Keratinocyte (primary cell): ENCODE results near the gene OLR1. TPM values are rescaled to one million over a fixed set of nuclear protein-coding genes. Genes with fewer than 3 reads are reported as not detected.

ENCODE experiments used
- DNase-seq: peaks from one replicate; pipeline ENCODE4 v3.0.0-alpha.2; 2011; ENCODE audit warnings: low read depth, missing footprints, low spot score
- FAIRE-seq: peaks from 2 replicates; lab custom pipeline; 2011; peaks lifted over from hg19 to GRCh38; lab: Jason Lieb, UNC
- H2AFZ ChIP-seq: 2 replicates; pipeline ENCODE4 v1.6.0; 2012; ENCODE audit warnings: low read length, control low read depth, inconsistent platforms; ENCODE audit not compliant: control insufficient read depth
- H3K27ac ChIP-seq: 2 replicates; pipeline ENCODE4 v1.5.1; 2011; ENCODE audit warnings: low read length; ENCODE audit not compliant: control insufficient read depth, insufficient read depth
- H3K27me3 ChIP-seq: 3 replicates; pipeline ENCODE4 v1.6.0; 2011; ENCODE audit warnings: low read length; ENCODE audit not compliant: control insufficient read depth, insufficient read depth; ENCODE audit errors: extremely low read depth
- H3K36me3 ChIP-seq, 2 experiments: 2 replicates in 1 of 2; 3 replicates in 1 of 2; pipeline ENCODE4 v1.5.1; 2011; ENCODE audit warnings: low read length in 2 of 2, mild to moderate bottlenecking in 1 of 2; ENCODE audit not compliant: control insufficient read depth in 2 of 2, insufficient read depth in 2 of 2; ENCODE audit errors: extremely low read depth in 1 of 2
- H3K4me1 ChIP-seq: 3 replicates; pipeline ENCODE4 v1.5.1; 2011; ENCODE audit warnings: low read length; ENCODE audit not compliant: control insufficient read depth, insufficient read depth; ENCODE audit errors: extremely low read depth
- H3K4me2 ChIP-seq: 3 replicates; pipeline ENCODE4 v1.6.0; 2011; ENCODE audit warnings: low read depth, low read length; ENCODE audit not compliant: control insufficient read depth, insufficient read depth; ENCODE audit errors: extremely low read depth
- H3K4me3 ChIP-seq, 3 experiments: fragments of 200-600 bp in 1 of 3; sonication (generic) in 1 of 3; 2 replicates in 2 of 3; 3 replicates in 1 of 3; pipeline ENCODE4 v1.5.1; 2011 to 2016; ENCODE audit warnings: low read length in 3 of 3, mild to moderate bottlenecking in 3 of 3, control low read depth in 2 of 3, inconsistent platforms in 1 of 3, low read depth in 1 of 3, mixed read lengths in 1 of 3, mixed run types in 1 of 3, moderate library complexity in 1 of 3; ENCODE audit not compliant: control insufficient read depth in 2 of 3, insufficient read depth in 2 of 3; ENCODE audit errors: extremely low read depth in 1 of 3
- H3K79me2 ChIP-seq: 2 replicates; pipeline ENCODE4 v1.6.0; 2012; ENCODE audit warnings: low read length; ENCODE audit not compliant: control insufficient read depth, insufficient read depth
- H3K9ac ChIP-seq: 3 replicates; pipeline ENCODE4 v1.6.0; 2011; ENCODE audit warnings: low read length; ENCODE audit not compliant: control insufficient read depth, insufficient read depth; ENCODE audit errors: extremely low read depth
- H3K9me1 ChIP-seq: 3 replicates; pipeline ENCODE4 v1.6.0; 2011; ENCODE audit warnings: low read length; ENCODE audit not compliant: control insufficient read depth, insufficient read depth; ENCODE audit errors: extremely low read depth
- H3K9me3 ChIP-seq: 2 replicates; pipeline ENCODE4 v1.5.1; 2012; ENCODE audit warnings: low read depth, low read length; ENCODE audit not compliant: control insufficient read depth
- H4K20me1 ChIP-seq: 3 replicates; pipeline ENCODE4 v1.6.0; 2011; ENCODE audit warnings: low read length; ENCODE audit not compliant: control insufficient read depth, insufficient read depth; ENCODE audit errors: extremely low read depth
- CTCF ChIP-seq, 3 experiments: IDR thresholded peaks in 1 of 3; conservative IDR thresholded peaks in 1 of 3; optimal IDR thresholded peaks in 1 of 3; 2 replicates in 2 of 3; 3 replicates in 1 of 3; pipeline versions ENCODE3 to v1.5.1; 2011; ENCODE audit warnings: low read length in 3 of 3, mild to moderate bottlenecking in 3 of 3, moderate library complexity in 2 of 3, control low read depth in 1 of 3, inconsistent platforms in 1 of 3; ENCODE audit not compliant: insufficient read depth in 2 of 3; ENCODE audit errors: extremely low read depth in 1 of 3
- EZH2 ChIP-seq: IDR thresholded peaks from one replicate; pipeline ENCODE4 v1.6.1; 2012; ENCODE audit warnings: inconsistent platforms, mild to moderate bottlenecking, low read length, moderate library complexity
- dilution Hi-C: fragments of 300-500 bp; cut with MboI; formaldehyde crosslinking; loops from one replicate; pipeline ENCODE4 v1.7.0; 2020; ENCODE audit warnings: low sequenced_read_pairs; ENCODE audit not compliant: extremely low pct_ligation_motif_present
- polyA plus RNA-seq, 5 experiments: library from polyadenylated mRNA; depleted of rRNA in 3 of 5; stranded (reverse) in 3 of 5; stranded (forward) in 1 of 5; unstranded in 1 of 5; fragments of >200 nt; gene quantifications; 1 replicate in 1 of 5; 2 replicates in 3 of 5; 3 replicates in 1 of 5; pipeline versions ENCODE4 v1.2.1 to v1.2.3, GENCODE V29; 2011 to 2012; ENCODE audit warnings: missing spikeins in 2 of 5, low read depth in 1 of 5, low replicate concordance in 1 of 5

Gene OLR1
- polyA plus RNA-seq, 1 donor (not counting 4 experiments of a cell fraction or from before 2014, with no cell fraction given): 0.17 TPM

- Histone ChIP-seq H3K9ac (no peak overlapping the region), H3K36me3 (no peaks in the 10 kb centered on the region), H3K79me2 (no peaks in the 10 kb centered on the region), H3K9me1 (no peaks in the 10 kb centered on the region), H3K4me1 (no peaks in the 10 kb centered on the region), H3K9me3 (no peaks in the 10 kb centered on the region), H3K4me2 (no peak overlapping the region), H3K27ac (no peak overlapping the region), H4K20me1 (no peaks in the 10 kb centered on the region), H2AFZ (no peak overlapping the region), H3K4me3 (no peak overlapping the region), H3K27me3 (no peaks in the 10 kb centered on the region)
- TF ChIP-seq EZH2: no peak
- TF ChIP-seq CTCF (optimal IDR thresholded peaks at IDR 0.05 in 1 of 3, IDR thresholded peaks at IDR 0.05 in 1 of 3, conservative IDR thresholded peaks at IDR 0.05 in 1 of 3; ENCODE audit: extremely low read depth in 1 of 3, insufficient read depth in 2 of 3, low read length in 3 of 3): no peak
- FAIRE-seq (no peak), DNase-seq (no peak)
- dilution Hi-C loops: no loop called here
These were observed 56.6 kb downstream of the OLR1 start for GRCh38 chr12:10115311-10115710.

- no peaks in the 10 kb centered on the region for H3K9me1 ChIP-seq
- H3K79me2 ChIP-seq: no peaks in the 10 kb centered on the region
- TF ChIP-seq CTCF (optimal IDR thresholded peaks at IDR 0.05 in 1 of 3, IDR thresholded peaks at IDR 0.05 in 1 of 3, conservative IDR thresholded peaks at IDR 0.05 in 1 of 3; ENCODE audit: extremely low read depth in 1 of 3, insufficient read depth in 2 of 3, low read length in 3 of 3): no peak
- TF ChIP-seq EZH2: no peak
- no peak overlapping the region for H3K4me2 ChIP-seq
- dilution Hi-C loops: no loop called here
- H2AFZ ChIP-seq: no peak overlapping the region
- H3K9me3 ChIP-seq: no peaks in the 10 kb centered on the region
- no peaks in the 10 kb centered on the region for H4K20me1 ChIP-seq
- H3K4me1 ChIP-seq: no peaks in the 10 kb centered on the region
- no peak overlapping the region for H3K4me3 ChIP-seq
- no peaks in the 10 kb centered on the region for H3K36me3 ChIP-seq
- H3K9ac ChIP-seq: no peak overlapping the region
- no peak for FAIRE-seq
- H3K27ac ChIP-seq: no peak overlapping the region
- no peaks in the 10 kb centered on the region for H3K27me3 ChIP-seq
- no peak for DNase-seq
These were observed 58.0 kb downstream of the OLR1 start for GRCh38 chr12:10113920-10114319.
